IMR-90 (cell line): Measurements from ENCODE around the gene ZP3.

Experiments
- BHLHE40 ChIP-seq: fragments of 150-350 bp; IDR thresholded peaks from 2 replicates; pipeline ENCODE4 v1.6.1; 2016; ENCODE audit warnings: mild to moderate bottlenecking, low read depth, low read length
- CEBPB ChIP-seq: IDR thresholded peaks from 2 replicates; pipeline ENCODE4 v1.6.1; 2012; ENCODE audit warnings: low read depth, low read length, improper control_type of control experiment
- MAFK ChIP-seq: IDR thresholded peaks from 2 replicates; pipeline ENCODE4 v1.6.1; 2012; ENCODE audit warnings: low read depth, low read length, improper control_type of control experiment
- MAZ ChIP-seq: IDR thresholded peaks from 2 replicates; pipeline ENCODE4 v1.6.1; 2012; ENCODE audit warnings: low read depth, mild to moderate bottlenecking, low read length, improper control_type of control experiment, moderate library complexity, borderline replicate concordance
- POLR2A ChIP-seq: IDR thresholded peaks from 2 replicates; pipeline ENCODE4 v1.6.1; 2012; ENCODE audit warnings: mild to moderate bottlenecking, low read depth, low read length
- RAD21 ChIP-seq: IDR thresholded peaks from 2 replicates; pipeline ENCODE4 v1.6.1; 2012; ENCODE audit warnings: low read length, improper control_type of control experiment
- RFX5 ChIP-seq: IDR thresholded peaks from 2 replicates; pipeline ENCODE4 v1.8.0; 2012; ENCODE audit warnings: low read depth, mild to moderate bottlenecking, low read length, moderate library complexity
- SMC3 ChIP-seq: fragments of 150-350 bp; IDR thresholded peaks from 2 replicates; pipeline ENCODE4 v1.6.1; 2016; ENCODE audit warnings: low read depth, mild to moderate bottlenecking, antibody characterized with exemption, low read length, moderate library complexity
- USF2 ChIP-seq: fragments of 150-350 bp; IDR thresholded peaks from 2 replicates; pipeline ENCODE4 v1.6.1; 2017; ENCODE audit warnings: mild to moderate bottlenecking, antibody characterized with exemption, low read length, low read depth
- TF ChIP-seq, protein P1 (sequence below): conservative IDR thresholded peaks from 2 replicates; pipeline ENCODE4 v1.5.1; 2012; ENCODE audit warnings: mild to moderate bottlenecking, low read depth, low read length, improper control_type of control experiment

GRCh38 chr7:76405738-76406137 lies 19.0 kb upstream of the ZP3 start:
- TF ChIP-seq RAD21: no peak
- TF ChIP-seq, protein P1, sequence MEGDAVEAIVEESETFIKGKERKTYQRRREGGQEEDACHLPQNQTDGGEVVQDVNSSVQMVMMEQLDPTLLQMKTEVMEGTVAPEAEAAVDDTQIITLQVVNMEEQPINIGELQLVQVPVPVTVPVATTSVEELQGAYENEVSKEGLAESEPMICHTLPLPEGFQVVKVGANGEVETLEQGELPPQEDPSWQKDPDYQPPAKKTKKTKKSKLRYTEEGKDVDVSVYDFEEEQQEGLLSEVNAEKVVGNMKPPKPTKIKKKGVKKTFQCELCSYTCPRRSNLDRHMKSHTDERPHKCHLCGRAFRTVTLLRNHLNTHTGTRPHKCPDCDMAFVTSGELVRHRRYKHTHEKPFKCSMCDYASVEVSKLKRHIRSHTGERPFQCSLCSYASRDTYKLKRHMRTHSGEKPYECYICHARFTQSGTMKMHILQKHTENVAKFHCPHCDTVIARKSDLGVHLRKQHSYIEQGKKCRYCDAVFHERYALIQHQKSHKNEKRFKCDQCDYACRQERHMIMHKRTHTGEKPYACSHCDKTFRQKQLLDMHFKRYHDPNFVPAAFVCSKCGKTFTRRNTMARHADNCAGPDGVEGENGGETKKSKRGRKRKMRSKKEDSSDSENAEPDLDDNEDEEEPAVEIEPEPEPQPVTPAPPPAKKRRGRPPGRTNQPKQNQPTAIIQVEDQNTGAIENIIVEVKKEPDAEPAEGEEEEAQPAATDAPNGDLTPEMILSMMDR: no peak
- no peak for TF ChIP-seq RFX5
- no peak for TF ChIP-seq POLR2A
- no peak for TF ChIP-seq MAFK
- no peak for TF ChIP-seq USF2
- no peak for TF ChIP-seq CEBPB
- TF ChIP-seq BHLHE40: no peak
- TF ChIP-seq MAZ: no peak
- TF ChIP-seq SMC3: no peak
